Suprapubic skin (tissue), 4 donors: ENCODE measurements around the gene AJAP1.

Experiments
- CTCF ChIP-seq, 2 donors: fragments of 200-600 bp in 1 of 2; fragments of 450-650 bp in 1 of 2; sonication (generic) in 1 of 2; IDR thresholded peaks; one replicate each; pipeline ENCODE4 v1.5.1; 2016 to 2019; ENCODE audit warnings: antibody characterized with exemption in 2 of 2, mild to moderate bottlenecking in 1 of 2, moderate library complexity in 1 of 2
- POLR2A ChIP-seq, 2 donors: fragments of 450-650 bp; IDR thresholded peaks; one replicate each; pipeline ENCODE4 v1.6.1; 2017; ENCODE audit warnings: antibody characterized with exemption in 2 of 2, mild to moderate bottlenecking in 2 of 2, moderate library complexity in 2 of 2
- POLR2AphosphoS5 ChIP-seq, 3 donors: sonication (generic); formaldehyde crosslinking; IDR thresholded peaks; one replicate each; pipeline ENCODE4 v1.6.1; 2017; ENCODE audit warnings: antibody characterized with exemption in 3 of 3

- TF ChIP-seq CTCF (IDR thresholded peaks at IDR 0.05) (no peak), POLR2A (IDR thresholded peaks at IDR 0.05) (no peak), POLR2AphosphoS5 (IDR thresholded peaks at IDR 0.05) (no peak)
Observed at GRCh38 chr1:4691766-4692405, 37.5 kb downstream of the AJAP1 start.
